HG02623 (cell line): ENCODE data around the gene ZNF195.
"Not testable (repeated sequence)": the region's sequence is repeated elsewhere in the genome, so short reads cannot be mapped to it uniquely, and the experiment has no call there.

Experiments used
- ATAC-seq: cut with Tn5 transposase; IDR thresholded peaks from one replicate; pipeline ENCODE4 v1.9.1; 2021; ENCODE audit warnings: moderate library complexity; ENCODE audit not compliant: unreplicated experiment

The ZNF195 gene

DNA sequence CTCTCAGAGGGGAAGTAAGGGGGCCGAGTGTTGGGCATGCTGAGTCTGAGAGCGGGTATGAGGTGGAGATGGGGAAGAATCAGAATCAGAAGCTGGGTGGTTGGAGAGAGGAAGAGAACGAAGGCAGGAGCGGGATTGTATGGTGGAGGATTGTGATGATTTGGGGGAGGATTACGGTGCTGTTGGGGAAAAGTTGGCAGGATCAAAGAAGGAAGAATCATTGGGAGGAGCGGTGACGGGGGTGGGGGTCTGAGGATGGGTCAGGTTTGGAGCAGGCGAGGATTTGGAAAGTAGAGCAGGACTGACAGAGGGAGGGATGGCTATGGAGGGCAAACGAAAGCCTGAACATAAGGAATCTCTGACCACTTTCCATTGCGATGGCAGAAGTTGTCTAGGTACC is 22.1 kb downstream of the ZNF195 start:
- ATAC-seq: no peak

DNA sequence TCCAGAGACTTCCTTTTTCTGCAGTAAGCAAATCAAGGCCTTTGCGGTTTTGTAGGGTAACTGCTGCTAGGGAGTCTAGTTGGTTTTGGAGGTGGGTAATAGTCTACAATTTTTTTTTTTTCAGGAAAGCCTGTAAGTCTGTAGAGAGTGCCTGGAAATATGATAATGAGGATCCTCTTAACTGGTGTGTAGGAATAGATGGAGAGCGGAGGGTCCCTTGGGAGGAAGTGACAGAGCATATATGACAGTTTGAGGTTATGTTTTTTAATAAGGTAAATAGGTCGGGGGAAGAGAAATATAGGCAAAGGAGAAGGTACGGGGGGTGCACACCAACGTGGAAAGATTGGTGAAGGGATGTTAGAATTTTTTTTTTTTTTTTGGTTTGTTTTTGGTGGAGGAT is 25.9 kb downstream of the ZNF195 start:
- no peak for ATAC-seq

DNA sequence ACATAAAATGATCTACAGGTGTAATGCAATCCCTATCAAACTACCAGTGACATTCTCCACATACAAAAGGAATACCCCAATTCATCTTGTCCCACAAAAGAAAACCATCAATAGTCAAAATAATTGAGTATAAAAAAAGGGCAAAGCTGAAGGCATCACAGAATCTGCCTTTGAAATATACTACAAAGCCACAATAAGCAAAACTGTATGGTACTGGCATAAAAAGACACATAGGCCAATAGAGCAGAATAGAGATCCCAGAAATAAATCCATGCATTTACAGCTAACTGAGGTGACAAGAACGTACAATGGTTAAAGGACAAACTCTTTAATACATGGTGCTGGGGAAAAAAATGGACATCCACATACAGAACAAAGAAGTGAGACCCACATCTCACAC is 31.8 kb downstream of the ZNF195 start:
- ATAC-seq: no peak

DNA sequence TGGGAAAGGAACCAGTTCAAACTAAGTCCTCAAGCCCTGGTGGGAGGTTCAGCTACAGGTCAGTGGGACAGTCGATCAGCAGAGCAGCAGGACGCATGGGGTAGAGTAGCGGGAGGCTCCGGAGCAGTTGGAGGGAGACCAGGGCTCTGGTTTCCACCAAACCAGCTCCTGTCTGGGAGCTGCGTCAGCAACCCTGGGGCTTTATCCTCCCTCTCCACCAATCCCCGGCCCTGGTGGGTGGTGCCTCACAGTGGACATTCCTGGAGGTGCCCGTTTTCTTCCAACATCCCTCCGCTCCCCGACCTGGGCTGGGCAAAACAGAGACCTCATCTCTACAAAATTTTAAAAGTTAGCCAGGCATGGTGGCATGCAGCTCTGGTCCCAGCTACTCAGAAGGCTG is 32.4 kb downstream of the ZNF195 start:
- no peak for ATAC-seq

DNA sequence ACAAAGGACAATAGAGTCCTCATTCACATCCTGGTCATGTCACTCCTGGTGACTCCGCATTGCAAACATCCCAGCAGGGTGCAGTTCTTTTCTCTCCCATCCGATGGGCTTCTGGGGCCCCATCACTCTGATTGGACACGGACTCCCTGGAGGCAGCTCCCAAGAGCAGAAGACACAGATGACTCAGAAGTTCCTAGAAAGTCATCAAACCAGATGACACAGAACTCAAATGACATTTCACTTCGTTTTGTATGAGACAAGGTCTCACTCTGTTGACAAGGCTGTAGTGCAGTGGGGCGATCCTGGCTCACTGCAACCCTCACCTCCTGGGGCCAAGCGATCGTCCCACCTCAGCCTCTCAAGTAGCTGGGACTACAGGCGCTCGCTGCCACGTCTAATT is 33.2 kb downstream of the ZNF195 start:
- ATAC-seq: no peak

DNA sequence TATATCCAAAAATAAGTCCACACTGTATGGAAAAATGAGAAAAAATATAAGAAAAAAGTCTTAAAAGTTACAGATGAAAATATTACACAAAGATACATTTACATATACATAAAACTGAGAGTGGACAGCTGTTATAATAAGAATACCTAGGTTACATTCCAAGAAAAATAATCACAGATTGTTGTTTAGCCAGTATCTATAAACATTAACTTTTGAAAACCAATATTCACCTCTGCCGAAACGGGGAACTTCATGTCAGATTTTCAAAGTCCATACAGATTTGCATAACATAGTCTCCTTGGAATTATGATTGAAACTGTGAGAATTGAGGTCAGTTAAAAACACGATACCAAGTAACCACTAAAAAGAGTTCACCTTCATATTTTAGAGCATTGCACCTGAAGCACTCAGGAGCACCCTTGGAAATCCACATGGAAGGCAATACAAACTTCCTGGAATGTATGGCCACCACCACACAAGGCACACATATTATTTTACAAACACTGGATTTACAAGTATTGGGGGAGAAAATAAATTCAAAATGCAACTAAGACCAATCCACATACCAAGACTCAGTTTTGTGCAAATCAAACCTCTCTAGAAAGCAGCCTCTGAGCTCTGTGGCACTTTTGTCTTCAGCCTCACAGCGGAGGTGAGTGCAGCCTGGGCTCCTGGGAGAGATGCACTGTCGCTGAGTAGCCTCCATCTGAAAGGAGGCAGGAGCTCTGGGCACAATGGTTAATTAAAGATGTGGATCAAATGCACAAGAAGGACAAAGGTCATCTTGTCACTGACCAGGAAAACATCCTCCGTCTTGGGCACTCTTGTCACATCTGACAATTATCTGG is 34.4 kb downstream of the ZNF195 start:
- no peak for ATAC-seq

DNA sequence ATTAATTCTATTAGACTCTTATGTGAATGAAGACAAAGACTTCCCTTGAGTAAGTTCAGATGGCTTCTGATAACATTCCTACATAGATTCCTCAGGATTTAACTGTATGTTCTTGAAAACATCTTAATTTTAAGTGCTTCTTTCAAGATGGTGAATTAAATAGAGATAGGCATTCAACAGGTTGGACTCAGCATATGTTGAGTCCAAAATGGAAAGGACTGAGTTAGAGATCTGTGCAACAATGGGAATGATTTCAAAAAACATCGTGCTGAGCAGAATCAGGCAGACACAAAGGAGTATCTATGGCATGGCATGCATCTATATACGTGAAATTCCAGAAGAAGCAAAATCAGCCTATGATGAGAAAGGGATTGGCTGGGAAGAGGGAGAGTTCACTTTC is 36.2 kb downstream of the ZNF195 start:
- no peak for ATAC-seq

DNA sequence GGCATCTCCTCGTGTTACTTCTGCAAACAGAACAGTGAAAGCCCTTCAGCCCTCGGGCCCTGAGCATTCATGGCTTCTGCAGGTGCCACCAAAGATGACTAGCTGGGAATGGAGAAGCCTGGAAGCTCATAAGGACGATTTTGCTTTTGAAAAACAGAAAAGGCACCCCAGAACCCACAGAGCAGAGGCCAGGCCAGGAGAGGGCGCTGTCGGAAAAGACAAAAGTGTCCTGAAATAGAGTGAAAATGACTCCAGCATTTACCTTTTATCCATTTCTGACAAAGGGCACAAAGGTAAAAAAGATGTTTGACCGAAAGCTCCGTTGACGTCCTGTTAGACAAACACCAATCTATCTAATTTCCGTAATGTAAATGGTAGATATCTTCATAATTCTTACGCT is 37.6 kb downstream of the ZNF195 start:
- ATAC-seq: no peak

DNA sequence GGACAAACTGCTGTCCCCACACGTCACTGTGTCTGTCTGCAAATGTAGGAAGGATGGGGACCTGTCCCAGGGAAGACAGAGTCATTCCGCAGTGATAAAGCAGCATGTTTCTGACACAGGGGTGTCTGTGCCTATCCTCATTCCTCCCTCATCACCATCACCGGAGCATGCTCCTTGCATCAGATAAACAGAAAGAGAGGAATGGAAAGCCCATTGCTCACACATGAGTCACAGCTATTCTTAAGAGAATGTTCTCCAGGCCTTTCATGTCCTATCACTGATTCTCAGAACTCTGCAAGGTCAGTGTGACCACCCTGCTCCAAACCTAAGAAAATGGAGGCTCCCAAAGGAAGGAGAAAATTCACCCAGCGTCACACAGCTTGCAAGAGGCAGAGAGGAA is 38.9 kb downstream of the ZNF195 start:
- no peak for ATAC-seq

DNA sequence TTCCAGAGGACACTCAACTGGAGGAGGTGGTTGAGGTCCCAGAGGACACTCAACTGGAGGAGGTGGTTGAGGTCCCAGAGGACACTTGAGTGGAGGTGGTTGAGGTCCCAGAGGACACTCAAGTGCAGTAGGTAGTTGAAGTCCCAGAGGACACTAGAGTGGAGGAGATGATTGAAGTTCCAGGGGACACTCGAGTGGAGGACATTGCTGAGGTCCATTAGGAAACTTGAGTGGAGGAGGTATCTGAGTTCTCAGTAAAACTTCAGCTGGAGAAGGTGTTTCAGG is 39.7 kb downstream of the ZNF195 start:
- ATAC-seq: no peak

DNA sequence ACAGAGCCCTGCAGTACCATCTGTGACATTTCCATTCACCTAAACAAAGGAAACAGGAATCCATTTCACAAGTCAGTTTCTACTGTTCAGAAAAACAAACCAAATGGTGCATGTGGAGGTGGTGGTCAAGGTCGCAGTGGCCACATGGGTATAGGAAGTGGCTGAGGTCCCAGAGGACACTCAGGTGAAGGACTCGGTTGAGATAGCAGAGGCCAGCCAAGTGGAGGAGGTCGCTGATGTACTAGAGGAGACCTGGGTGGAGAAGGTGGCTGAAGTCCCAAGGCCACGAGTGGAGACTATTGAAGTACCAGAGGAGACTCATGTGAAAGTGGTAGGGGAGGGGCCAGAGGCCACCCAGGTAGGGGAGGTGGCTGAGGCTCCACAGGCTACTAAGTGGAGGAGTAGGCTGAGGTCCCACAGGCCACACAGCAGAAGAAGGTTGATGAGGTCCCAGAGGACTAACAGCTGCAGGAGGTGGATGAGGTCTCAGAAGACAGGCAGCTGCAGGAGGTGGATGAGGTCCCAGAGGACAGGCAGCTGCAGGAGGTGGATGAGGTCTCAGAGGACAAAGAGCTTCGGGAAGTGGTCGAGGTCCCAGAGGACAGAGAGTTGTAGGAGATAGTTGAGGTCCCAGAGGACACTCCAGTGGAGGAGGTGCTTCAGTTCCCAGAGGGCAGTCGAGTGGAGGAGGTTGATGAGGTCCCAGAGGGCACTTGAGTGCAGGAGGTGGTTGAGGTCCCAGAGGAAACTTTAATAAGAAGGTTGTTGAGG is 40.2 kb downstream of the ZNF195 start:
- ATAC-seq: no peak

DNA sequence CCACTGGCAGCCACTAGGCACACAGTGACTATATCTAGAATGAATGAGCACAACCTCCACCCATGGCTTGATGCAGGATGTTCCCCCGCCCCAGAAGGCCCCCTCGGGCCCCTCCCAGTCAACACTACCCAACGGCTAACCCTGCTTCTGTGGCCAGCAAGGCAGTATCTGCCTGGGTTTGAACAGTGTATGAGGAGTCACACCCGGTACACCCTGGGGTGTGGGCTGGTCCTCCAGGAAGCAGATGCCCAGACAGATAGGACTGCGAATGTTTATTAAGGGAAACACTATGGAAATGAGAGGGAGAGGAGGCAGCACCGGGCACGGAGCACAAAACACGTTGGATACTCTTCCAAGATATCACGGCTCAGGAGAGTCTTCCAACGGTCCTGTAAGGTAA is 42.5 kb downstream of the ZNF195 start:
- not testable (repeated sequence) for ATAC-seq

DNA sequence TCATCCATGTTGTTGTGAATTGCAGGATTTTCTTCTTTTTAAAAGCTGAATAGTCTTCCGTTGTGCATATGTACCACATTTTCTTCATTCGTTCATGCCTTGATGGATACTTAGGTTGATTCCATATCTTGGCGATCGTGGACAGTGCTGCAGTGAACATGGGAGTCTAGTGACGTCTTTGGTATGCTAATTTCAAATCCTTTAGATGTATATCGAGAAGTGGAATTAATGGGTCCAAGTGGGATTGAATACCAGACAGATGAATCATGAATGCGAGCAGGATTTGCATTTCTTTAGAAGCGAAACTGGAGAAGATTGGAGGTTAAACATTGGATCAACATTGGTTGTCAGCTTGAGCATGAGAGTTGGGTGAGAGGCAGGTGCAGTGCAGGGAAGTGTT is 45.8 kb downstream of the ZNF195 start:
- ATAC-seq: not testable (repeated sequence)

DNA sequence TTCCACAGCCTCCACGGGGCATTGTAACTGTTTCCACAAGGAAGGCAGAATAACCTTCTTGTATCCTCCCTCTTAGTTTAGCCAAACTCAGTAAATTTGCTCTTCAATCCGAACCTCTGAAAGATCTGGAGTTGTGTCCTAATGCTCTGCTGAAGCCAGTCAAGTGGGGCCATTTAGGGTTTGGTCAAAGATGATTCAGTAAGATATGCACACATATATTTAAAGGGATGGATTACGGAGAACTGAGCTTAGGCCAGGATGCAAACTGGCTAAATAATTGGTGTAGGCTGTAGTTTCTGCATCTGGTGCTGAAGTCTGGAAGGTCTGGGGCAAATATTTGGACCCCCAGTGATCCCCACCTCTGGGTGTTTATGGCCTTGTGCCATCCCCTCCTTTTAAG is 47.9 kb downstream of the ZNF195 start:
- ATAC-seq: not testable (repeated sequence)

DNA sequence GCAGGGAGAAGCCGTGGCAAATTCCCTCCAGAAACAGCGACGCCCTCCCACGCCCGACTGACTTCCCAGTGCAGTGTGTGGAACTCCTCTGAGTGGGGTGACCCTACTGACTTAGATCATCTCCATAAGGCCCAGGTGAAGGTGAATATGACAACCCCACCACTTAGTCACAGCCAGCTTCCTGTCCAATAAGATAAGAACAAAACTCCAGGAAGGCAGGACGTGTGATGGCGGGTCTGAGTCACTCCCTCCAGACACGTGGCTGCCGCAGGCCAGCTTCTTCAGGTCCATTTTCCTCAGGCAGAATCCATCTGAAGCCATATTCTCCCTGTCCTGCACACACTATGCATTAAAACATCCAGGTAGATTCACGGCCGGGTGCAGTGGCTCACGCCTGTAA is 48.9 kb downstream of the ZNF195 start:
- not testable (repeated sequence) for ATAC-seq

DNA sequence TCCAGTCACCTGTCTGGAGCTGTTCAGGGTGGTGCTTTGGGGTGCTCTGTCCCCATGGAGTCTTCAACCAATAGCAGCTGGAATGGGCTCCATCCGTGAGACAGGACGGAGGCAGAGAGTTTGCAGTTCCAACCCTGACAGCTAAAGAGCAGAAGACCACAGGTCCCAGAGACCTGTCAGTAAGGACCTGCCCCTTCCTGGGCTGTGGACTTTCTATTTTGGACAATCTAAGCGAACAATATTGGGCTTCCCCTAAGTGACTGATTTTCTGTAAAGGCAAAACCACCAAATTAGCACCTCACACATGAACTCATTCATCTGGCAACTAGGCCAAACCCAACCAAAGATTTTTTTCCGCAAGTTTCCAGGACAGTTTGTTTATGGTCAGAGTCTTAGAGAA is 50.4 kb downstream of the ZNF195 start:
- not testable (repeated sequence) for ATAC-seq

DNA sequence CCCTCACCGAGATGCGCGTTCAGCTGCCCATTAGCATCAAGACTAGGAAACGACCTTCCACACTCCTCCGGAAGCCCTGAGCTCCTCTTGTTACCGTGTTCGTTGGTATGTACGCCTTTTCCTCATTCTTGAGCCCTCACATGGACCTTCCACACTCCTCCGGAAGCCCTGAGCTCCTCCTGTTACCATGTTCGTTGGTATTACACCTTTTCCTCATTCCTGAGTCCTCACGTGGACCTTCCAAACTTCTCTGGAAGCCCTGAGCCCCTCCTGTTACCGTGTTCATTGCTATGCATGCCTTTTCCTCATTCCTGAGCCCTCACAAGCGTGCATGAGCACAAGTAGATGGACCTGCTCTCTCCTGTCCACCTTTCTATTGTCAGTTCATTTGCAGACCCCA is 52.5 kb downstream of the ZNF195 start:
- ATAC-seq: not testable (repeated sequence)

DNA sequence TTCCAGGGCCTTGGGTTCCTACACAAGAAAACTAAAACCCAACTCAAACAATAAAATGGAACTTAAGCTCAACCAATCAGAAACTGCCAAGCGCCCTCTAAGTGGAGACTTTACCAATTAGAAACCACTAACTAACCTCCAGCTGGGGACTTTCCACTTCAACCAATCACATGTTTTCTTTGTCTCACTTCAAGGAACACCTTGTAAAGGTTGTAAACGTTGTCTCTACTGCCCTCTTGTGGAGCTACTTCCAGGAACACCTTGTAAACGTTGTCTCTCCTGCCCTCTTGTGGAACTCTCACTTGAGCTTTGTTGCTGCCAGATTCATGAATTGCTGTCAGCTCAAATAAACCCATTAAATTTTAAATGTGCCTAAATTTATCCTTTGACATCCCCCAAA is 54.2 kb downstream of the ZNF195 start:
- not testable (repeated sequence) for ATAC-seq
